GM12878 (cell line): ENCODE results near the gene HBQ1. TPM values are rescaled to one million over a fixed set of nuclear protein-coding genes. Genes with fewer than 3 reads are reported as not detected.
A peak's percentile ranks its signal among the peaks of the same experiment; 100 is the strongest.

ENCODE experiments used
- ASH2L ChIP-seq: fragments of 300-600, 200-600 bp; sonication (generic); IDR thresholded peaks from 2 replicates; pipeline ENCODE4 v1.6.1; 2017; ENCODE audit warnings: low read depth, mild to moderate bottlenecking, borderline replicate concordance
- ATF3 ChIP-seq: IDR thresholded peaks from 2 replicates; pipeline ENCODE4 v1.6.1; 2011; ENCODE audit warnings: low read depth, mild to moderate bottlenecking, low read length, moderate library complexity, borderline replicate concordance; ENCODE audit errors: extremely low read depth
- CHD2 ChIP-seq: IDR thresholded peaks from 2 replicates; pipeline ENCODE4 v1.6.1; 2011; ENCODE audit warnings: low read depth, low read length, improper control_type of control experiment, borderline replicate concordance
- CREB1 ChIP-seq: IDR thresholded peaks from 2 replicates; pipeline ENCODE4 v1.6.1; 2012; ENCODE audit warnings: low read depth, mild to moderate bottlenecking, inconsistent platforms
- E2F4 ChIP-seq: IDR thresholded peaks from 2 replicates; pipeline ENCODE4 v1.6.1; 2012; ENCODE audit warnings: low read depth, low read length, improper control_type of control experiment
- E2F8 ChIP-seq: fragments of 450-650 bp; IDR thresholded peaks from 2 replicates; pipeline ENCODE4 v1.6.1; 2018; ENCODE audit warnings: mild to moderate bottlenecking, low read depth, moderate library complexity; ENCODE audit not compliant: partially characterized antibody
- E4F1 ChIP-seq: fragments of 450-650 bp; IDR thresholded peaks from 2 replicates; pipeline ENCODE4 v1.6.1; 2018; ENCODE audit warnings: borderline replicate concordance, mild to moderate bottlenecking; ENCODE audit not compliant: partially characterized antibody
- JUND ChIP-seq: IDR thresholded peaks from 2 replicates; pipeline ENCODE4 v1.6.1; 2012; ENCODE audit warnings: low read depth, mild to moderate bottlenecking, low read length, improper control_type of control experiment, moderate library complexity
- LARP7 ChIP-seq: fragments of 450-650 bp; IDR thresholded peaks from 2 replicates; pipeline ENCODE4 v1.6.1; 2017; ENCODE audit warnings: mild to moderate bottlenecking
- MXI1 ChIP-seq: fragments of 150-350 bp; IDR thresholded peaks from 2 replicates; pipeline ENCODE4 v1.6.1; 2011; ENCODE audit warnings: low read depth, mild to moderate bottlenecking, inconsistent platforms, low read length, improper control_type of control experiment
- NR2F1 ChIP-seq: fragments of 450-650 bp; conservative IDR thresholded peaks from 2 replicates; pipeline ENCODE4 v1.6.1; 2017; ENCODE audit warnings: mild to moderate bottlenecking
- RAD21 ChIP-seq: IDR thresholded peaks from 2 replicates; pipeline ENCODE4 v1.6.1; 2011; ENCODE audit warnings: mild to moderate bottlenecking, low read depth, low read length, moderate library complexity; ENCODE audit not compliant: insufficient read depth
- RBBP5 ChIP-seq: fragments of 200-600 bp; sonication (generic); conservative IDR thresholded peaks from 2 replicates; pipeline ENCODE4 v1.6.1; 2016
- ZZZ3 ChIP-seq: IDR thresholded peaks from 2 replicates; pipeline ENCODE4 v1.6.1; 2011; ENCODE audit warnings: low read depth; ENCODE audit not compliant: control insufficient read depth, insufficient read length
- polyA plus RNA-seq, 11 experiments: library from polyadenylated mRNA; depleted of rRNA in 4 of 11; unstranded in 6 of 11; stranded (reverse) in 5 of 11; fragments of >200 nt; fragmentation: Nextera tagmentation in 4 of 11; fragmentation: Illumina TruSeq in 1 of 11; extraction: Ambion mirVana in 4 of 11; extraction: Trizol in 1 of 11; gene quantifications; 1 replicate in 1 of 11; 2 replicates in 10 of 11; pipeline versions ENCODE4 v1.2.1 to v1.2.3, GENCODE V29; 2011 to 2016; ENCODE audit warnings: inconsistent platforms in 2 of 11, missing spikeins in 2 of 11, low read depth in 1 of 11
- total RNA-seq, 4 experiments: library from RNA; depleted of rRNA in 3 of 4; stranded (reverse); fragments of >200 nt in 3 of 4; fragmentation: Illumina TruSeq in 1 of 4; extraction: Trizol in 1 of 4; gene quantifications; 2 replicates each; pipeline versions ENCODE4 v1.2.1 to v1.2.3, GENCODE V29; 2013 to 2021
- TF ChIP-seq, protein P1 (sequence below): IDR thresholded peaks from 2 replicates; pipeline ENCODE4 v1.6.1; 2012; ENCODE audit warnings: mild to moderate bottlenecking, low read depth, low read length
- TF ChIP-seq, protein P2 (sequence below): IDR thresholded peaks from 2 replicates; pipeline ENCODE4 v1.6.1; 2012; ENCODE audit warnings: low read depth, low read length, improper control_type of control experiment

Gene HBQ1
- total and polyA plus RNA-seq, 10 of the 15 experiments (the other 5 are each of a cell fraction or from before 2014, with no cell fraction given), result not detected

DNA sequence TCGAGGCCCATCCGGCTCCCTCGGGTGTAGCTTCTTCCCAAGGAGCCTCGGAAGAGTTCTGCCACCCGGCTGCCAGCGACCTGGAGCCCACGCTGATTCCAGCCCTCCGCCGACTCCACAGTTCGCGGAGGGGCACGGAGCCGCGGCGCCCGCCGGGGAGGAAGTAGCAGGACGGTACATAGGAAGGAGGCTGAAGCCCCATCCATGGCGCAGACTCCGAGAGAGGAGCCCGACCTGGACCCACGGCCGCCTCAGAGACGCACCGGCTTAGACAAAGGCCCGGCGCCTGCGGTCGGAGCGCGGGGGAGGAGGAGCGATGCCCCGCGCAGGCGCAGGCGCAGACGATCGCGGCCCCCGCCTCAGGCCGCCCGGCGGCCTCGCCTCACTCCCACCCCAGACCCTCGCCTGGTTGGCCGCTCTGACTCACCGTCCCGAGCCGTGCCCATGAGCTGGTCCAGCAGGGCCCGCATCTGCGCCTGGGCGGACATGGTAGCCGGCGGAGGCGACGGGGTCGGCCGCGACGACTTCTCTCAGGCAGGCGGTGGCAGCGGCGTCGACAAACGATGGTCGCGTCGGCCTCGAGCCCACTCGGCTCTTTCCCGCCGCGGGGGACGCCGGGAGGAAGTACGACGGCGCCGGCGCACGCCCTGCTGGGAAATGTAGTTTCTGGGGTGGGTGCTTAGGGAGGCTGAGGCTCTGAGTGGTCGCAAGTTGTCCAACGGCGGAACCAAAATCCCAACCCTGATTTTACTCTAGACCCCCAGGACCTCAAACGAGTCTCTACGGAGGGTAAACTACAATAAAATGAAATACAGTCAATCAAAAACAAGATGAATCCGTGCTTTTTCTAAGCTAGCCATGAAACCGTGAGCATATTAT is 48.8 kb downstream of the HBQ1 start, which contains the start of gene LUC7L (continued):
- TF ChIP-seq JUND (no peak), MXI1 (peak; percentile 37; the same call in 1 of the 2 replicates), RBBP5 (no peak), CHD2 (peak; percentile 72; the same call in 1 of the 2 replicates), E4F1 (peak; percentile 18), LARP7 (peak; percentile 95), E2F8 (peak; percentile 53), RAD21 (no peak), ZZZ3 (no peak), ATF3 (peak; percentile 36; the same call in 1 of the 2 replicates), ASH2L (no peak), E2F4 (0 out of 2 replicates have a peak, but pooled peaks have one; percentile 26), NR2F1 (peak; percentile 52; the same call in 1 of the 2 replicates), CREB1 (peak; percentile 98)
- TF ChIP-seq, protein P1, sequence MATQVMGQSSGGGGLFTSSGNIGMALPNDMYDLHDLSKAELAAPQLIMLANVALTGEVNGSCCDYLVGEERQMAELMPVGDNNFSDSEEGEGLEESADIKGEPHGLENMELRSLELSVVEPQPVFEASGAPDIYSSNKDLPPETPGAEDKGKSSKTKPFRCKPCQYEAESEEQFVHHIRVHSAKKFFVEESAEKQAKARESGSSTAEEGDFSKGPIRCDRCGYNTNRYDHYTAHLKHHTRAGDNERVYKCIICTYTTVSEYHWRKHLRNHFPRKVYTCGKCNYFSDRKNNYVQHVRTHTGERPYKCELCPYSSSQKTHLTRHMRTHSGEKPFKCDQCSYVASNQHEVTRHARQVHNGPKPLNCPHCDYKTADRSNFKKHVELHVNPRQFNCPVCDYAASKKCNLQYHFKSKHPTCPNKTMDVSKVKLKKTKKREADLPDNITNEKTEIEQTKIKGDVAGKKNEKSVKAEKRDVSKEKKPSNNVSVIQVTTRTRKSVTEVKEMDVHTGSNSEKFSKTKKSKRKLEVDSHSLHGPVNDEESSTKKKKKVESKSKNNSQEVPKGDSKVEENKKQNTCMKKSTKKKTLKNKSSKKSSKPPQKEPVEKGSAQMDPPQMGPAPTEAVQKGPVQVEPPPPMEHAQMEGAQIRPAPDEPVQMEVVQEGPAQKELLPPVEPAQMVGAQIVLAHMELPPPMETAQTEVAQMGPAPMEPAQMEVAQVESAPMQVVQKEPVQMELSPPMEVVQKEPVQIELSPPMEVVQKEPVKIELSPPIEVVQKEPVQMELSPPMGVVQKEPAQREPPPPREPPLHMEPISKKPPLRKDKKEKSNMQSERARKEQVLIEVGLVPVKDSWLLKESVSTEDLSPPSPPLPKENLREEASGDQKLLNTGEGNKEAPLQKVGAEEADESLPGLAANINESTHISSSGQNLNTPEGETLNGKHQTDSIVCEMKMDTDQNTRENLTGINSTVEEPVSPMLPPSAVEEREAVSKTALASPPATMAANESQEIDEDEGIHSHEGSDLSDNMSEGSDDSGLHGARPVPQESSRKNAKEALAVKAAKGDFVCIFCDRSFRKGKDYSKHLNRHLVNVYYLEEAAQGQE, result no peak
- TF ChIP-seq, protein P2, sequence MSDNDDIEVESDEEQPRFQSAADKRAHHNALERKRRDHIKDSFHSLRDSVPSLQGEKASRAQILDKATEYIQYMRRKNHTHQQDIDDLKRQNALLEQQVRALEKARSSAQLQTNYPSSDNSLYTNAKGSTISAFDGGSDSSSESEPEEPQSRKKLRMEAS, result peak; percentile 90
